ENCODE data around the gene IMMP2L. TPM values are rescaled to one million over a fixed set of nuclear protein-coding genes. Genes with fewer than 3 reads are reported as not detected.

The IMMP2L gene
- total RNA-seq, 1 experiment from 2014 or later, result 13.6 TPM

GRCh38 chr7:111413739-111414138 is 148.6 kb downstream of the IMMP2L start:
- peak overlapping the region; percentile 31 for H3K4me3 Mint-ChIP-seq
- peak overlapping the region; percentile 93 for H3K27ac Mint-ChIP-seq
- ChIA-PET POLR2A (no interaction called here), CTCF (interaction anchor here (1.0 to 1.1 kb wide), 2 partner anchors 75 to 85 kb away, joined by 3 to 4 read pairs; no protein-coding TSS in a partner anchor)
- TF ChIP-seq ETV6 (CRISPR knock-in tag; IDR thresholded peaks at IDR 0.05), result peak; percentile 55; the same call in 1 of the 2 replicates
- TF ChIP-seq ZNF138 (CRISPR knock-in tag; conservative IDR thresholded peaks at IDR 0.05), result no peak
- ATAC-seq (peak; percentile 92), DNase-seq (ENCODE audit: low spot score) (no peak)
- peaks cover 3% of the 10 kb centered on the region; the same call in 1 of the 2 replicates for H3K9me3 Mint-ChIP-seq
- no peaks in the 10 kb centered on the region for H3K36me3 Mint-ChIP-seq
- H3K27me3 Mint-ChIP-seq (ENCODE audit: low read depth), result no peaks in the 10 kb centered on the region
- peaks cover 49% of the 10 kb centered on the region for H3K4me1 Mint-ChIP-seq

GRCh38 chr7:111410899-111411298 is 151.4 kb downstream of the IMMP2L start:
- ChIA-PET CTCF (no interaction called here), POLR2A (no interaction called here)
- Mint-ChIP-seq H3K27me3 (ENCODE audit: low read depth) (no peaks in the 10 kb centered on the region), H3K36me3 (no peaks in the 10 kb centered on the region), H3K9me3 (peaks cover 11% of the 10 kb centered on the region; the same call in 1 of the 2 replicates), H3K27ac (no peak overlapping the region), H3K4me3 (no peak overlapping the region), H3K4me1 (peaks cover 49% of the 10 kb centered on the region)
- ATAC-seq (no peak), DNase-seq (ENCODE audit: low spot score) (no peak)
- TF ChIP-seq ZNF532 (CRISPR knock-in tag; IDR thresholded peaks at IDR 0.05; ENCODE audit: borderline replicate concordance) (no peak), GABPB1 (CRISPR knock-in tag; IDR thresholded peaks at IDR 0.05) (no peak)
- TF ChIP-seq, protein P1, sequence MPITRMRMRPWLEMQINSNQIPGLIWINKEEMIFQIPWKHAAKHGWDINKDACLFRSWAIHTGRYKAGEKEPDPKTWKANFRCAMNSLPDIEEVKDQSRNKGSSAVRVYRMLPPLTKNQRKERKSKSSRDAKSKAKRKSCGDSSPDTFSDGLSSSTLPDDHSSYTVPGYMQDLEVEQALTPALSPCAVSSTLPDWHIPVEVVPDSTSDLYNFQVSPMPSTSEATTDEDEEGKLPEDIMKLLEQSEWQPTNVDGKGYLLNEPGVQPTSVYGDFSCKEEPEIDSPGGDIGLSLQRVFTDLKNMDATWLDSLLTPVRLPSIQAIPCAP (CRISPR knock-in tag; IDR thresholded peaks at IDR 0.05), result no peak

DNA sequence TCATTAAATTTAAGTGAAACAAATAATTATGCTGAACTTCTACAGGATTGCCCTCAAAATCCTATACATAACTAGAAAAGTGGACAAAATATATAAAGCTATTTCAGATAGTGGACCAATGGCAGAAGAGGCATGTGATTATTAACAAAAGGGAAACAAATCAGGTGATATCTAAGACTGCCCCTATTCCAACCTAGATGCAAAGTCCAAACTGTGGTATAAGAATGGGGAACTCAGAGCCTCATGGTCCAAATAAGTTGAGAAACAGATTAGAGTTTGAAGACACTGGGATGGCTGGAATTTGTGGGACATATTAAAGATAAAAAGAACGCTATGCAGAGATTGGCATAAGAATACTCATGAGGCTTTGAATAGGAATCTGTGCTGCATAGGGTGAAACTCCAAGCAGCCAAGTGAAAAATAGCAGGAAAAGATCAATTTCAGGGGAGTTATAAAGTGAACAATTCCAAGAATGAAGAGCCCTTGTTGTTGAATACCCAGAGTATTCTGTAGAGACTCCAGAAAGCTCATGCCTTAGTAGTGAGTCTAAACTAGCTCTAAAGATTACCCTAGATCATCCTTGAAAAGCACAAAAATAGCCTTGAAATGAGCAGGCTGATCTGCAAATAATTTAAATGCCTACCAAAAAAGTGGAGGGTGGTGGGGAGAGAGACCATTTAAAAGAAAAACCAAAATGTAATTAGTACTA is 152.4 kb downstream of the IMMP2L start:
- Mint-ChIP-seq H3K4me3 (no peak overlapping the region), H3K27me3 (ENCODE audit: low read depth) (no peaks in the 10 kb centered on the region), H3K4me1 (peaks cover 47% of the 10 kb centered on the region), H3K36me3 (no peaks in the 10 kb centered on the region), H3K27ac (peak overlapping the region; percentile 67), H3K9me3 (peaks cover 11% of the 10 kb centered on the region; the same call in 1 of the 2 replicates)
- ATAC-seq (no peak; the same call in 1 of the 2 replicates), DNase-seq (ENCODE audit: low spot score) (no peak)
- ChIA-PET CTCF (no interaction called here), POLR2A (no interaction called here)
- no peak for TF ChIP-seq HMGA2 (CRISPR knock-in tag; IDR thresholded peaks at IDR 0.05)
- no peak for TF ChIP-seq NR3C1 (CRISPR knock-in tag; conservative IDR thresholded peaks at IDR 0.05; ENCODE audit: low read depth)
- TF ChIP-seq TEAD1 (CRISPR knock-in tag; IDR thresholded peaks at IDR 0.05), result no peak
- TF ChIP-seq, protein P2, sequence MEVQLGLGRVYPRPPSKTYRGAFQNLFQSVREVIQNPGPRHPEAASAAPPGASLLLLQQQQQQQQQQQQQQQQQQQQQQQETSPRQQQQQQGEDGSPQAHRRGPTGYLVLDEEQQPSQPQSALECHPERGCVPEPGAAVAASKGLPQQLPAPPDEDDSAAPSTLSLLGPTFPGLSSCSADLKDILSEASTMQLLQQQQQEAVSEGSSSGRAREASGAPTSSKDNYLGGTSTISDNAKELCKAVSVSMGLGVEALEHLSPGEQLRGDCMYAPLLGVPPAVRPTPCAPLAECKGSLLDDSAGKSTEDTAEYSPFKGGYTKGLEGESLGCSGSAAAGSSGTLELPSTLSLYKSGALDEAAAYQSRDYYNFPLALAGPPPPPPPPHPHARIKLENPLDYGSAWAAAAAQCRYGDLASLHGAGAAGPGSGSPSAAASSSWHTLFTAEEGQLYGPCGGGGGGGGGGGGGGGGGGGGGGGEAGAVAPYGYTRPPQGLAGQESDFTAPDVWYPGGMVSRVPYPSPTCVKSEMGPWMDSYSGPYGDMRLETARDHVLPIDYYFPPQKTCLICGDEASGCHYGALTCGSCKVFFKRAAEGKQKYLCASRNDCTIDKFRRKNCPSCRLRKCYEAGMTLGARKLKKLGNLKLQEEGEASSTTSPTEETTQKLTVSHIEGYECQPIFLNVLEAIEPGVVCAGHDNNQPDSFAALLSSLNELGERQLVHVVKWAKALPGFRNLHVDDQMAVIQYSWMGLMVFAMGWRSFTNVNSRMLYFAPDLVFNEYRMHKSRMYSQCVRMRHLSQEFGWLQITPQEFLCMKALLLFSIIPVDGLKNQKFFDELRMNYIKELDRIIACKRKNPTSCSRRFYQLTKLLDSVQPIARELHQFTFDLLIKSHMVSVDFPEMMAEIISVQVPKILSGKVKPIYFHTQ (CRISPR knock-in tag; IDR thresholded peaks at IDR 0.05), result no peak
- TF ChIP-seq E2F4 (CRISPR knock-in tag; IDR thresholded peaks at IDR 0.05; ENCODE audit: borderline replicate concordance, low read depth), result no peak
- TF ChIP-seq RORB (CRISPR knock-in tag; IDR thresholded peaks at IDR 0.05), result no peak

Measured in WTC11 (cell line).